Mesenchymal stem cell (in vitro differentiated cells and primary cell): ENCODE data around the gene NIPAL3.

Experiments
- DNase-seq: peaks from one replicate; pipeline ENCODE4 v3.0.0-alpha.2; 2013
- H2AFZ ChIP-seq: one replicate; pipeline ENCODE4 v1.6.1; 2013; ENCODE audit warnings: low read depth, mild to moderate bottlenecking, control low read depth, inconsistent platforms, low read length, moderate library complexity
- H2AK5ac ChIP-seq: 2 replicates; pipeline ENCODE4 v1.6.1; 2013; ENCODE audit warnings: low read length, moderate library complexity, mild to moderate bottlenecking, inconsistent platforms; ENCODE audit not compliant: severe bottlenecking
- H2BK120ac ChIP-seq: one replicate; pipeline ENCODE4 v1.6.1; 2013; ENCODE audit warnings: low read depth, mild to moderate bottlenecking, inconsistent platforms, low read length, moderate library complexity
- H2BK12ac ChIP-seq, 2 experiments: one replicate each; pipeline ENCODE4 v1.6.1; 2013; ENCODE audit warnings: inconsistent platforms in 2 of 2, low read length in 2 of 2, mild to moderate bottlenecking in 2 of 2, moderate library complexity in 2 of 2, control low read depth in 1 of 2
- H2BK15ac ChIP-seq: one replicate; pipeline ENCODE4 v1.6.1; 2013; ENCODE audit warnings: mild to moderate bottlenecking, low read depth, inconsistent platforms; ENCODE audit not compliant: poor library complexity, severe bottlenecking
- H2BK5ac ChIP-seq: 2 replicates; pipeline ENCODE4 v1.6.1; 2013; ENCODE audit warnings: low read depth, mild to moderate bottlenecking, low read length, control low read depth, inconsistent platforms; ENCODE audit not compliant: poor library complexity, severe bottlenecking
- H3K14ac ChIP-seq, 2 experiments: one replicate each; pipeline ENCODE4 v1.6.1; 2013; ENCODE audit warnings: inconsistent platforms in 2 of 2, low read length in 2 of 2, control low read depth in 1 of 2, mild to moderate bottlenecking in 1 of 2, moderate library complexity in 1 of 2
- H3K18ac ChIP-seq, 2 experiments: one replicate each; pipeline ENCODE4 v1.6.1; 2013; ENCODE audit warnings: inconsistent platforms in 2 of 2, low read length in 2 of 2, control low read depth in 1 of 2, low read depth in 1 of 2, mild to moderate bottlenecking in 1 of 2
- H3K23ac ChIP-seq, 2 experiments: one replicate each; pipeline ENCODE4 v1.6.1; 2013; ENCODE audit warnings: inconsistent platforms in 2 of 2, low read length in 2 of 2, mild to moderate bottlenecking in 2 of 2, moderate library complexity in 2 of 2, control low read depth in 1 of 2
- H3K27ac ChIP-seq: 2 replicates; pipeline ENCODE4 v1.5.1; 2013; ENCODE audit warnings: mild to moderate bottlenecking, moderate library complexity, low read length, control low read depth, inconsistent platforms; ENCODE audit not compliant: poor library complexity, severe bottlenecking
- H3K27me3 ChIP-seq, 2 experiments: 2 replicates each; pipeline versions ENCODE4 v1.6.1 to v1.7.0; 2013; ENCODE audit warnings: low read length in 2 of 2, mild to moderate bottlenecking in 2 of 2, moderate library complexity in 2 of 2, control low read depth in 1 of 2, inconsistent platforms in 1 of 2; ENCODE audit not compliant: control insufficient read depth in 1 of 2, insufficient read depth in 1 of 2
- H3K36me3 ChIP-seq, 2 experiments: 2 replicates each; pipeline versions ENCODE4 v1.6.1 to v1.7.0; 2013; ENCODE audit warnings: low read length in 2 of 2, control low read depth in 1 of 2, inconsistent platforms in 1 of 2, low read depth in 1 of 2, mild to moderate bottlenecking in 1 of 2; ENCODE audit not compliant: insufficient read depth in 2 of 2, control insufficient read depth in 1 of 2
- H3K4ac ChIP-seq, 2 experiments: one replicate each; pipeline ENCODE4 v1.6.1; 2013; ENCODE audit warnings: inconsistent platforms in 2 of 2, low read length in 2 of 2, mild to moderate bottlenecking in 2 of 2, moderate library complexity in 2 of 2, control low read depth in 1 of 2, low read depth in 1 of 2
- H3K4me1 ChIP-seq: 2 replicates; pipeline ENCODE4 v1.6.1; 2013; ENCODE audit warnings: low read depth, low read length, control low read depth; ENCODE audit not compliant: control insufficient read depth, insufficient read depth
- H3K4me2 ChIP-seq: 2 replicates; pipeline ENCODE4 v1.6.1; 2013; ENCODE audit warnings: low read length, mild to moderate bottlenecking, inconsistent platforms; ENCODE audit not compliant: poor library complexity, severe bottlenecking
- H3K4me3 ChIP-seq, 2 experiments: 2 replicates each; pipeline versions ENCODE4 v1.5.1 to v1.7.0; 2013; ENCODE audit warnings: low read length in 2 of 2, mild to moderate bottlenecking in 2 of 2, control low read depth in 1 of 2, low read depth in 1 of 2; ENCODE audit not compliant: insufficient read depth in 1 of 2
- H3K79me1 ChIP-seq: replicated peaks from 2 replicates; pipeline ENCODE4 v1.6.1; 2013; ENCODE audit warnings: mild to moderate bottlenecking, control low read depth, low read length, inconsistent platforms; ENCODE audit not compliant: poor library complexity, severe bottlenecking
- H3K9ac ChIP-seq: 2 replicates; pipeline ENCODE4 v1.7.0; 2013; ENCODE audit warnings: mild to moderate bottlenecking, low read length, moderate library complexity
- H3K9me3 ChIP-seq: 2 replicates; pipeline ENCODE4 v1.7.0; 2013; ENCODE audit warnings: mild to moderate bottlenecking, low read length; ENCODE audit not compliant: control insufficient read depth
- H4K8ac ChIP-seq: one replicate; pipeline ENCODE4 v1.6.1; 2013; ENCODE audit warnings: inconsistent platforms, mild to moderate bottlenecking, low read length, moderate library complexity
- H4K91ac ChIP-seq: one replicate; pipeline ENCODE4 v1.6.1; 2013; ENCODE audit warnings: mild to moderate bottlenecking, low read length, inconsistent platforms
- WGBS: methylation state at CpG from one replicate; pipeline ENCODE4 v1.1.7; 2013; ENCODE audit warnings: mixed read lengths; 5-methylcytosine and 5-hydroxymethylcytosine counted together

The NIPAL3 gene

GRCh38 chr1:24414775-24415333 lies 748 bp upstream of the NIPAL3 start:
- Histone ChIP-seq H3K79me1 (peaks cover 10% of the 10 kb centered on the region), H3K36me3 (peaks cover 2 to 7% of the 10 kb centered on the region in 2 experiments), H3K4me1 (peaks cover 22% of the 10 kb centered on the region), H2BK5ac (no peak overlapping the region), H3K9me3 (no peaks in the 10 kb centered on the region), H2AFZ (peak overlapping the region; percentile 60), H2BK12ac (peak overlapping the region in 1 of 2 experiments; percentile 18), H4K8ac (no peak overlapping the region), H2BK15ac (no peak overlapping the region), H3K18ac (no peak overlapping the region), H2AK5ac (no peak overlapping the region), H3K27ac (no peak overlapping the region), H3K9ac (no peak overlapping the region), H3K4me3 (peak overlapping the region in 1 of 2 experiments; percentile 95), H3K14ac (no peak overlapping the region), H4K91ac (no peak overlapping the region), H3K4me2 (peak overlapping the region; percentile 76), H2BK120ac (no peak overlapping the region), H3K4ac (no peak overlapping the region), H3K27me3 (no peaks in the 10 kb centered on the region), H3K23ac (no peak overlapping the region)
- DNase-seq = peak; percentile 14
- WGBS = 83% methylated on average over 22 of the region's 22 CpGs

- Histone ChIP-seq H3K18ac (peak overlapping the region in 1 of 2 experiments; percentile 11), H3K23ac (no peak overlapping the region), H3K9ac (peak overlapping the region; percentile 89), H3K9me3 (no peaks in the 10 kb centered on the region), H3K27me3 (no peaks in the 10 kb centered on the region), H3K4me1 (peaks cover 22% of the 10 kb centered on the region), H2AK5ac (no peak overlapping the region), H3K4ac (peak overlapping the region; percentile 37 to 58), H2BK12ac (no peak overlapping the region), H2BK15ac (peak overlapping the region; percentile 55), H2BK120ac (no peak overlapping the region), H4K8ac (peak overlapping the region; percentile 10), H3K27ac (peak overlapping the region; percentile 78), H2BK5ac (no peak overlapping the region), H2AFZ (peak overlapping the region; percentile 32), H4K91ac (no peak overlapping the region), H3K14ac (no peak overlapping the region), H3K36me3 (peaks cover 2 to 7% of the 10 kb centered on the region in 2 experiments), H3K4me2 (peak overlapping the region; percentile 35), H3K79me1 (peaks cover 6% of the 10 kb centered on the region), H3K4me3 (peak overlapping the region; percentile 46 to 95)
- WGBS = 23% methylated on average over 34 of the region's 35 CpGs
- peak; percentile 47 for DNase-seq
Measured at GRCh38 chr1:24415910-24416665, 486 bp downstream of the NIPAL3 start.

- Histone ChIP-seq H4K91ac (no peak overlapping the region), H3K27me3 (no peaks in the 10 kb centered on the region), H3K23ac (no peak overlapping the region), H3K4me2 (peak overlapping the region; percentile 35), H2BK15ac (no peak overlapping the region), H4K8ac (peak overlapping the region; percentile 35), H3K9ac (peak overlapping the region; percentile 89), H3K4me3 (peak overlapping the region in 1 of 2 experiments; percentile 95), H3K14ac (no peak overlapping the region), H3K27ac (peak overlapping the region; percentile 78), H2BK5ac (no peak overlapping the region), H3K4me1 (peaks cover 22% of the 10 kb centered on the region), H2BK12ac (no peak overlapping the region), H3K18ac (peak overlapping the region in 1 of 2 experiments; percentile 11), H3K79me1 (peaks cover 6% of the 10 kb centered on the region), H3K4ac (peak overlapping the region; percentile 30 to 58), H2AK5ac (no peak overlapping the region), H2BK120ac (no peak overlapping the region), H2AFZ (no peak overlapping the region), H3K9me3 (no peaks in the 10 kb centered on the region), H3K36me3 (peaks cover 9 to 11% of the 10 kb centered on the region in 2 experiments)
- DNase-seq = peak; percentile 99
- WGBS = 21% methylated on average over 9 of the region's 10 CpGs
Measured at GRCh38 chr1:24416666-24417391, 1.2 kb downstream of the NIPAL3 start.

GRCh38 chr1:24417681-24418080 lies 2.1 kb downstream of the NIPAL3 start:
- Histone ChIP-seq H3K79me1 (peaks cover 7% of the 10 kb centered on the region), H3K14ac (no peak overlapping the region), H4K91ac (peak overlapping the region; percentile 14), H3K4me3 (peak overlapping the region in 1 of 2 experiments; percentile 95), H3K9ac (peak overlapping the region; percentile 89), H3K4me2 (peak overlapping the region; percentile 1), H2BK12ac (no peak overlapping the region), H3K4me1 (peaks cover 20% of the 10 kb centered on the region), H3K18ac (peak overlapping the region in 1 of 2 experiments; percentile 14), H3K27ac (peak overlapping the region; percentile 78), H4K8ac (no peak overlapping the region), H3K9me3 (no peaks in the 10 kb centered on the region), H2AFZ (no peak overlapping the region), H3K4ac (peak overlapping the region in 1 of 2 experiments; percentile 65), H2BK15ac (no peak overlapping the region), H3K36me3 (peaks cover 14 to 18% of the 10 kb centered on the region in 2 experiments), H3K23ac (no peak overlapping the region), H3K27me3 (no peaks in the 10 kb centered on the region), H2BK120ac (no peak overlapping the region), H2BK5ac (no peak overlapping the region), H2AK5ac (no peak overlapping the region)
- WGBS = 8% methylated on average over 1 of the region's 1 CpG
- peak; percentile 61 for DNase-seq
